ENCODE data around the gene CRMP1. TPM values are rescaled to one million over a fixed set of nuclear protein-coding genes. Genes with fewer than 3 reads are reported as not detected.

The CRMP1 gene
- total RNA-seq, 1 experiment from 2014 or later: not detected

DNA sequence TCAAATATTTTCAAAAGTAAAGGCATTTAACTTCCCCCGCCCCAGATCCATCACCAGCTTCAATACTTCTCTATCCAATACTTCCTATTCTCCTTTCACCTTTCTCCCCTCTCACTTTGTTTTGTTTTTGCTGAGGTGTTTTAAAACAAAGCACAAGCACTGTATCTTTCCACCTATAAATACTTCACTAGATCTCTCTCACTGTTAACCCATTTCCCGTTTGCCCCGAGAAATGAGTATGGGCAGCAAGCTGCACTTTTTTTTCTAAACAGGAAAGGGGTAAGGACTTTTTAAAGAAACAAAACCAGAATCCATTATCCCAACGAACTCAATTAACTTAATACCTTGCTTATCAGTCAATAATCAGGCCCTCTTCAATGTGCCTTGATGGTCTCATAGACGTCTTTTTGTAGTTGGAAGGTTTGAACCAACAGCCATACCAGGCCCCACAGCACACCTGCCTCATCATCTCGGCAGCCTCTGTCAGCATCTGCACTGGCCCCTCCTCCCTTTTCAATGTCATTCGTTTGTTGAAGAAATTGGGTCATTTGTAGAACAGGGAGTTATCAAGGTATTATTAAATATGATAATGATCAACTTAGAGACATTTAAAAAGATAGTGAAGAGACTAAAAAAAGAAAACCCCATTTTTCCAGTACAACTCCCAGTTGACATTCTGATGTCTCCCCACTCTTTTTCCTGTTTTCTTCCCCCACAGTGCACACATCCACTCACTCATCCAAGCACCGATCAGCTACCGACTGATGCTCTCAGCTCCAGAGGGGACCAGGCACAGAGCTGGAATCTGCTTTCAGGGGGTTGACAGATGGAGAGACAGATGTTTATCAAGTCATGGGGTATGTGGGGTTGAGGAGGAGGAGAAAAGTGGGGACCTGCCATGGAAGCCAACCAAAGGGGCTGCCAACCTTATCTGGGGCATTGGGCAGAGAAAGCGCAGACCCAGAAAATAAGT, 25.8 kb downstream of the CRMP1 start:
- no peaks in the 10 kb centered on the region for H3K79me2 ChIP-seq (ENCODE audit: low read depth)
- no peaks in the 10 kb centered on the region for H3K9me3 ChIP-seq (ENCODE audit: insufficient read depth, low read depth)
- ChIA-PET CTCF (no interaction called here), POLR2A (ENCODE audit: unreplicated experiment) (no interaction called here)
- no peaks in the 10 kb centered on the region for H3F3A ChIP-seq (ENCODE audit: insufficient read depth, low read depth)
- no TSS peak for BruUV-seq (replicated peaks)
- H3K4me2 ChIP-seq: no peak overlapping the region
- H3K4me1 ChIP-seq (replicated peaks; ENCODE audit: insufficient read depth): no peaks in the 10 kb centered on the region
- intact Hi-C loops (cut with micrococcal nuclease; ENCODE audit: unreplicated experiment): no loop called here
- no peak overlapping the region for H3K27ac ChIP-seq
- DNase-seq: no peak
- no peaks in the 10 kb centered on the region for H3K9me2 ChIP-seq (ENCODE audit: insufficient read depth)
- no peak overlapping the region for H2AFZ ChIP-seq
- H4K20me1 ChIP-seq (ENCODE audit: insufficient read depth): no peaks in the 10 kb centered on the region
- no peak overlapping the region for H3K4me3 ChIP-seq
- peaks cover 73% of the 10 kb centered on the region for H3K27me3 ChIP-seq (ENCODE audit: insufficient read depth, low read depth)
- H3K36me3 ChIP-seq (ENCODE audit: low read depth): no peaks in the 10 kb centered on the region
- TF ChIP-seq EZH2 (IDR thresholded peaks at IDR 0.05; ENCODE audit: low read depth): no peak
- TF ChIP-seq, protein P1, sequence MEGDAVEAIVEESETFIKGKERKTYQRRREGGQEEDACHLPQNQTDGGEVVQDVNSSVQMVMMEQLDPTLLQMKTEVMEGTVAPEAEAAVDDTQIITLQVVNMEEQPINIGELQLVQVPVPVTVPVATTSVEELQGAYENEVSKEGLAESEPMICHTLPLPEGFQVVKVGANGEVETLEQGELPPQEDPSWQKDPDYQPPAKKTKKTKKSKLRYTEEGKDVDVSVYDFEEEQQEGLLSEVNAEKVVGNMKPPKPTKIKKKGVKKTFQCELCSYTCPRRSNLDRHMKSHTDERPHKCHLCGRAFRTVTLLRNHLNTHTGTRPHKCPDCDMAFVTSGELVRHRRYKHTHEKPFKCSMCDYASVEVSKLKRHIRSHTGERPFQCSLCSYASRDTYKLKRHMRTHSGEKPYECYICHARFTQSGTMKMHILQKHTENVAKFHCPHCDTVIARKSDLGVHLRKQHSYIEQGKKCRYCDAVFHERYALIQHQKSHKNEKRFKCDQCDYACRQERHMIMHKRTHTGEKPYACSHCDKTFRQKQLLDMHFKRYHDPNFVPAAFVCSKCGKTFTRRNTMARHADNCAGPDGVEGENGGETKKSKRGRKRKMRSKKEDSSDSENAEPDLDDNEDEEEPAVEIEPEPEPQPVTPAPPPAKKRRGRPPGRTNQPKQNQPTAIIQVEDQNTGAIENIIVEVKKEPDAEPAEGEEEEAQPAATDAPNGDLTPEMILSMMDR (conservative IDR thresholded peaks at IDR 0.05): no peak

DNA sequence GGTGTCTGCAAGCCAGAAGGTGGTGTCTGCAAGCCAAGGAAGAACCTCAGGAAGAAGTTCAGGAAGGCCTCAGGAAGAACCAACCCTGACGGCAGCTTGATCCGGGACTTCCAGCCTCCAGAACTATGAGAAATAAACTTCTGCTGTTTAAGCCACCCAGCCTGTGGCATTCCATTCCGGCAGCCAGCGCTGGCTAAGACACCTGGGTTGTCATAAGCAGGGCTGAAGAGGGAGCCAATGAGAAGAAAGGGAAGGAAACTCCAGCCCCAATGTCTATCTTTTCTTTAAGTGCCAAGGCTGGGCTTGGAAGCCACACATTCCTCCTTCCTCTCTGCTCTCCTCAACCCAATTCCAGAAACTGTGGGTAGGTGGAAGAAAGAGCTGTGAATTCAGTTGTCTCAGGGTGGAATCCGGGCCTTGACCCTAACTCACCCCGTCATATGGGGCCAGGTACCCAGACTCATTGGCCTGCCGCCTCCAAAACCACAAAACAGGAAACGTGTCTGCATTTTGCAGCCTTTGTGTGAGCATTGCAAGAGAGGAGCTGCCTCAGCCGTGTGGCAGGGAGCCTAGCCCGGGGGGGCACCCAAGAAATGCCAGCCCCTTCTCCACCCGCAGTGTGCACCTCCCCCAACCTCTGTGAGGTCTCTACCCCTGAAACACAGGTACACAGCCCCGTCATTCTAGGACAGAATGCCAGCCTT, 26.8 kb downstream of the CRMP1 start:
- ChIA-PET POLR2A (ENCODE audit: unreplicated experiment) (no interaction called here), CTCF (no interaction called here)
- H3K9me2 ChIP-seq (ENCODE audit: insufficient read depth): no peaks in the 10 kb centered on the region
- H3F3A ChIP-seq (ENCODE audit: insufficient read depth, low read depth): no peaks in the 10 kb centered on the region
- H3K4me1 ChIP-seq (replicated peaks; ENCODE audit: insufficient read depth): no peaks in the 10 kb centered on the region
- peaks cover 74% of the 10 kb centered on the region for H3K27me3 ChIP-seq (ENCODE audit: insufficient read depth, low read depth)
- no peak overlapping the region for H3K4me3 ChIP-seq
- no peak for TF ChIP-seq EZH2 (IDR thresholded peaks at IDR 0.05; ENCODE audit: low read depth)
- TF ChIP-seq, protein P1 (conservative IDR thresholded peaks at IDR 0.05): no peak
- no peaks in the 10 kb centered on the region for H3K9me3 ChIP-seq (ENCODE audit: insufficient read depth, low read depth)
- no peak overlapping the region for H3K4me2 ChIP-seq
- intact Hi-C loops (cut with micrococcal nuclease; ENCODE audit: unreplicated experiment): no loop called here
- no peaks in the 10 kb centered on the region for H3K79me2 ChIP-seq (ENCODE audit: low read depth)
- H2AFZ ChIP-seq: no peak overlapping the region
- no TSS peak for BruUV-seq (replicated peaks)
- no peaks in the 10 kb centered on the region for H4K20me1 ChIP-seq (ENCODE audit: insufficient read depth)
- H3K36me3 ChIP-seq (ENCODE audit: low read depth): no peaks in the 10 kb centered on the region
- H3K27ac ChIP-seq: no peak overlapping the region
- DNase-seq: no peak

DNA sequence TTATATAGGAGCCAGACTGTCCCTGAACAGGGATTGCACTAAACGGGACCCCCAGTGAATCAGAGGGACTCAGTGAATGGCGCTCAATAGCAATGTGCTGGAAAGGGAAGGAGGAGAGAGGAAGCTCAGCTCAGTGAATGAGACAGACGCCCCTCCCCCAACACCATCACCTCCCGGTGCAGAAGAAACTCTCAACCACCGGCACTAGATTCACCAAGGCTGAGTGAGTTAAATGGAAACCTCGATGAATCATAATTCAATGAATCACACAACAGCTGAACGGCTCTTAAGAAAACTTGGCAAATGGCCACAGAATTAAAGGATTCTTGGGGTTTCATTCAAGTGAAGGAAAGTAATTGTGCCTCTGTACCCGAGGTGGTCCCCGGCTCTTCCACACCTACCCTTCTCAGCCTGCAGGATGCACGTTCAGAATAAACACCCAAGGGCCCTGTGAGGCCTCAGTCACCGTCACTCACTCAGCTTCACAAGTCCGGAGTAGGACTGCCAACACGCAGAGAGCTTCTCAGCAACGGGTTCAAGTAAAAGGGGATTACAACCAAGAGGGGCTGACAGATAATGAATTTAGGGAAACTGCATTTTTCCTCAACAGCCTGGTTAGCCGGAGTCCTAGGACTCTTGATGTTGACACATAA, 29.3 kb downstream of the CRMP1 start:
- intact Hi-C loops (cut with micrococcal nuclease; ENCODE audit: unreplicated experiment): no loop called here
- no peaks in the 10 kb centered on the region for H3K9me3 ChIP-seq (ENCODE audit: insufficient read depth, low read depth)
- no peaks in the 10 kb centered on the region for H3F3A ChIP-seq (ENCODE audit: insufficient read depth, low read depth)
- no peaks in the 10 kb centered on the region for H4K20me1 ChIP-seq (ENCODE audit: insufficient read depth)
- no peaks in the 10 kb centered on the region for H3K4me1 ChIP-seq (replicated peaks; ENCODE audit: insufficient read depth)
- H3K4me3 ChIP-seq: no peak overlapping the region
- H3K27ac ChIP-seq: no peak overlapping the region
- POLR2A ChIA-PET (ENCODE audit: unreplicated experiment): no interaction called here
- CTCF ChIA-PET: no interaction called here
- no peak overlapping the region for H2AFZ ChIP-seq
- no TSS peak for BruUV-seq (replicated peaks)
- TF ChIP-seq, protein P1 (conservative IDR thresholded peaks at IDR 0.05): no peak
- TF ChIP-seq EZH2 (IDR thresholded peaks at IDR 0.05; ENCODE audit: low read depth): no peak
- no peaks in the 10 kb centered on the region for H3K9me2 ChIP-seq (ENCODE audit: insufficient read depth)
- H3K27me3 ChIP-seq (ENCODE audit: insufficient read depth, low read depth): peaks cover 73% of the 10 kb centered on the region
- peak; percentile 10 to 50 for DNase-seq
- no peaks in the 10 kb centered on the region for H3K79me2 ChIP-seq (ENCODE audit: low read depth)
- no peak overlapping the region for H3K4me2 ChIP-seq
- H3K36me3 ChIP-seq (ENCODE audit: low read depth): no peaks in the 10 kb centered on the region

Measured in PC-9 (cell line).